K562 (cell line): ENCODE data around the gene C8A.

ENCODE experiments used
- CTCF ChIP-seq, 3 experiments: IDR thresholded peaks in 2 of 3; conservative IDR thresholded peaks in 1 of 3; 2 replicates each; pipeline ENCODE4 v1.5.1; 2011 to 2012; ENCODE audit warnings: low read length in 3 of 3, mild to moderate bottlenecking in 3 of 3, control low read depth in 2 of 3, improper control_type of control experiment in 1 of 3, inconsistent platforms in 1 of 3, low read depth in 1 of 3, mixed read lengths in 1 of 3, moderate library complexity in 1 of 3; ENCODE audit not compliant: insufficient read depth in 2 of 3
- E2F5 ChIP-seq: sonication (generic); formaldehyde crosslinking; IDR thresholded peaks from 2 replicates; pipeline ENCODE4 v1.8.0; 2022; ENCODE audit warnings: mild to moderate bottlenecking, missing genetic modification reagents
- HNRNPH1 ChIP-seq: fragments of 200-400 bp; formaldehyde crosslinking; optimal IDR thresholded peaks from 2 replicates; pipeline ENCODE3; 2017; ENCODE audit warnings: low read depth, mild to moderate bottlenecking, low read length, moderate library complexity

- TF ChIP-seq HNRNPH1 (no peak), E2F5 (no peak), CTCF (IDR thresholded peaks at IDR 0.05 in 2 of 3, conservative IDR thresholded peaks at IDR 0.05 in 1 of 3; ENCODE audit: insufficient read depth in 2 of 3, low read depth in 1 of 3, low read length in 3 of 3) (no peak)
Measured at GRCh38 chr1:56824938-56825337, 29.7 kb upstream of the C8A start.
